GM20000 (cell line): ENCODE measurements around the gene GPR137.

ENCODE experiments used
- DNase-seq: peaks from one replicate; pipeline ENCODE4 v3.0.0; 2012; ENCODE audit warnings: low spot score
- TF ChIP-seq, protein P1 (sequence below): IDR thresholded peaks from 2 replicates; pipeline ENCODE4 v1.5.1; 2012; ENCODE audit warnings: mild to moderate bottlenecking, control low read depth; ENCODE audit errors: extremely low read depth, missing control alignments

The GPR137 gene

GRCh38 chr11:64275841-64276240 is 9.8 kb upstream of the GPR137 start:
- DNase-seq = no peak
- TF ChIP-seq, protein P1, sequence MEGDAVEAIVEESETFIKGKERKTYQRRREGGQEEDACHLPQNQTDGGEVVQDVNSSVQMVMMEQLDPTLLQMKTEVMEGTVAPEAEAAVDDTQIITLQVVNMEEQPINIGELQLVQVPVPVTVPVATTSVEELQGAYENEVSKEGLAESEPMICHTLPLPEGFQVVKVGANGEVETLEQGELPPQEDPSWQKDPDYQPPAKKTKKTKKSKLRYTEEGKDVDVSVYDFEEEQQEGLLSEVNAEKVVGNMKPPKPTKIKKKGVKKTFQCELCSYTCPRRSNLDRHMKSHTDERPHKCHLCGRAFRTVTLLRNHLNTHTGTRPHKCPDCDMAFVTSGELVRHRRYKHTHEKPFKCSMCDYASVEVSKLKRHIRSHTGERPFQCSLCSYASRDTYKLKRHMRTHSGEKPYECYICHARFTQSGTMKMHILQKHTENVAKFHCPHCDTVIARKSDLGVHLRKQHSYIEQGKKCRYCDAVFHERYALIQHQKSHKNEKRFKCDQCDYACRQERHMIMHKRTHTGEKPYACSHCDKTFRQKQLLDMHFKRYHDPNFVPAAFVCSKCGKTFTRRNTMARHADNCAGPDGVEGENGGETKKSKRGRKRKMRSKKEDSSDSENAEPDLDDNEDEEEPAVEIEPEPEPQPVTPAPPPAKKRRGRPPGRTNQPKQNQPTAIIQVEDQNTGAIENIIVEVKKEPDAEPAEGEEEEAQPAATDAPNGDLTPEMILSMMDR = no peak

DNA sequence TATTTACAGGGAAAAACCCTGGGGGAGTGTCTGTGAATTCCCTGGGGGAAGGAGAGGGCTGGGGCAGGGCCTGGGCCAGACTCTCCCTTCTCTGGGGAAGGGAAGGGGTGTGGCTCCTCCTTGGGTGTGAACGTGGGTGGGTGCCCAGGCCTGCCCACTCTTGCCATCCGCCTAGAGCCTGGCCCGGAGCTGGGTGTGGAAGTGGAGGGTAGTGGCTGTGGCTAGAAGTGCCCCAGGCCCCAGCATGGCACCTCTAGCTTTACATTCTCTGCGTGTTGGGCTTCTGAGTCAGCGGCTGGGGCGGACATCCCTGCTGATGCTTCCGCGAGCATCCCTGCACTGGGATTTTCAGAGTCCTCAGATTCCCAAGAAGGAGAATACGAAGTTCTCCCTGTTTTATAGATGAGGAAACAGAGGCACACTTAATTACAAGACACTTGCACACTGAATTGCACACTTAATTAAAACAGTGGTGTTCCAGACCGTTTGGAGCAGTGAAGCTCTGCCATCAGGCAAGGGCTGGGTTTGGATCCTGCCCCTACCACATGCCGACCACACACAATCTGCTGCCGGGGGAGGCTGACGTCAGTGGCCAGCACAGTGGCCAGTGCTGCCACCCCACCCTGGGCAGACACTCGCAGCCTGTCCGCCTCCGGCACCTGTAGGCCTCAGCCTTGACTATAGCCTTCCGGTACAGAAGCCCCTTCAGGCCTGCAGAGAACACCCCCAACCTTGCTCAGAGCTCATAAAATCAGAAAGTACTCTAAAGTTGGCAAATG is 8.8 kb upstream of the GPR137 start:
- no peak for DNase-seq
- TF ChIP-seq, protein P1 = no peak

- TF ChIP-seq, protein P1 = no peak
- DNase-seq = no peak
Observed at GRCh38 chr11:64278576-64279190, 7.0 kb upstream of the GPR137 start.

DNA sequence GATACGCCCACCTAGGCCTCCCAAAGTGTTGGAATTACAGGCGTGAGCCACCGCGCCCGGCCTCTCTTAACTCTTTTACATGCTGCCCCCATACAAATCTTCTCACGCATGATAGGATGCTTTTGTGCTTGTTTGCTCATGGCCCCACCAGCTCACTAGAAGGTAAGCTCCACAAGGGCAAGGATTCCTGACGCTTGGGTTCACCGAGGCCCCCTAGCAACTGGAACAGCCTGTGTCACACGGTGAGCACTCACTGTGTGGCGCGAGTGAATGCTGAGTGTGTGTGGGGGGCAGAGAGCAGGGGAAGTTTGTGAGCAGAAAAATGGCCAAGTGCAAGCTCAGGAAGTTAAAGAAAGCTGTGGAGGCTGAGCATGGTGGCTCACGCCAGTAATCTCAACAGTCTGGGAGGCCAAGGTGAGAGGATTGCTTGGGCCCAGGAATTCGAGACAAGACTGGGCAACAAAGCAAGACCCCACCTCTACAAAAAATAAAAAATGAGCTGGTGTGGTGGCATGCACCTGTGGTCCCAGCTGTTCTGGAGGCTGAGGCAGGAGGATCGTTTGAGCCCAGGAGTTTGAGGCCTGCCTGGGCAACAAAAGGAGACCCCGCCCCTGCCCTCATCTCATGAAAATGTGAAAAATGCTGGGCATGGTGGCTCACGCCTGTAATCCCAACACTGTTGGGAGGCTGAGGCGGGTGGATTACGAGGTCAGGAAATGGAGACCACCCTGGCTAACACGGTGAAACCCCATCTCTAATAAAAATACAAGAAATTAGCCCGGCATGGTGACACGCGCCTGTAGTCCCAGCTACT is 3.5 kb upstream of the GPR137 start:
- TF ChIP-seq, protein P1 = no peak
- no peak for DNase-seq

DNA sequence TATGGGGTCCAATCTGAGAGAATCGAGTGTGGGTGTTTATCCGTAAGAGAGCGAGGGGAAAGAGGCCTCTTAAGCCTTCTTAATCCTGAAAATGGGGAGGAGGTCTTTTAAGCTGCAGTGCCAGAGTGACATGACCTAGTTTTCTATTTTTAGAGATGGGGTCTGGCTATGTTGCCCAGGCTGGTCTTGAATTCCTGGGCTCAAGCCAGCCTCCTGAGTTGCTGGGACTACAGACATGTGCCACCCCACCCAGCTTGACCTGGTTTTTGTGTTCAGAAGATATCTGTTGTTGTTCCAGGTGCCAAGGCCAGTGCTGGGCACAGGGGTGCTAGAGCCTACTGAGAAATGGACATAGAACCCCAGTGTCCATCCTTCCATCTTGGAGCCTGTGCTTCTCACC is 2.6 kb upstream of the GPR137 start:
- TF ChIP-seq, protein P1 = no peak
- no peak for DNase-seq

GRCh38 chr11:64284048-64284961 is 1.3 kb upstream of the GPR137 start, which contains the start of gene BAD:
Gene BAD (minus strand): TSS chr11:64284665. CDS start chr11:64284368, 297 bp downstream.
- TF ChIP-seq, protein P1 = no peak

More at GRCh38 chr11:64284048-64284961, 1.3 kb upstream of the GPR137 start, which contains the start of gene BAD:
- peak; percentile 99 for DNase-seq
